AG09319 (cell line): ENCODE results near the gene CPD.

Source experiments
- DNase-seq: peaks from one replicate; pipeline ENCODE4 v3.0.0-alpha.2; 2010; ENCODE audit warnings: low read depth; ENCODE audit errors: extremely low read depth
- TF ChIP-seq, protein P1 (sequence below): IDR thresholded peaks from 2 replicates; pipeline ENCODE4 v1.5.1; 2011; ENCODE audit warnings: low read depth, mild to moderate bottlenecking, inconsistent platforms, low read length, moderate library complexity

The CPD gene

DNA sequence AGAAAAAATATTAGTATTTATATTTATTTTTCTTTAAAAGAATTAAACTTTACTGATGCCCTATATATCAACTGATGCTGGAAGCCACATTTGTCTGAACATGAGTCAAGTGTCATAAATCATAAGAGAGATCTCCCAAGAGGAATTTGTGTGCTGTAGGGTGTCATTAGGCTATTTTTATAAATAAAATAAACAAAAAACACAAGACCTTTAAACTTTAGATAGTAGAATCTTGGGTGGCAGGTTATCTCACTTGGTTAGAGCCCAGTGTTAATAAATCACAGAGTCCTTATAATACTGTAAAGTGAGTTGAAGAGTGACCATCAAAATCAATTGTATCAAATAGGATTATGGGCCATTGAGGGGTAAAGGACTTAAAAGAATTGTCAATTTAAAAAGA is 21.3 kb upstream of the CPD start:
- DNase-seq: no peak
- TF ChIP-seq, protein P1, sequence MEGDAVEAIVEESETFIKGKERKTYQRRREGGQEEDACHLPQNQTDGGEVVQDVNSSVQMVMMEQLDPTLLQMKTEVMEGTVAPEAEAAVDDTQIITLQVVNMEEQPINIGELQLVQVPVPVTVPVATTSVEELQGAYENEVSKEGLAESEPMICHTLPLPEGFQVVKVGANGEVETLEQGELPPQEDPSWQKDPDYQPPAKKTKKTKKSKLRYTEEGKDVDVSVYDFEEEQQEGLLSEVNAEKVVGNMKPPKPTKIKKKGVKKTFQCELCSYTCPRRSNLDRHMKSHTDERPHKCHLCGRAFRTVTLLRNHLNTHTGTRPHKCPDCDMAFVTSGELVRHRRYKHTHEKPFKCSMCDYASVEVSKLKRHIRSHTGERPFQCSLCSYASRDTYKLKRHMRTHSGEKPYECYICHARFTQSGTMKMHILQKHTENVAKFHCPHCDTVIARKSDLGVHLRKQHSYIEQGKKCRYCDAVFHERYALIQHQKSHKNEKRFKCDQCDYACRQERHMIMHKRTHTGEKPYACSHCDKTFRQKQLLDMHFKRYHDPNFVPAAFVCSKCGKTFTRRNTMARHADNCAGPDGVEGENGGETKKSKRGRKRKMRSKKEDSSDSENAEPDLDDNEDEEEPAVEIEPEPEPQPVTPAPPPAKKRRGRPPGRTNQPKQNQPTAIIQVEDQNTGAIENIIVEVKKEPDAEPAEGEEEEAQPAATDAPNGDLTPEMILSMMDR: no peak

DNA sequence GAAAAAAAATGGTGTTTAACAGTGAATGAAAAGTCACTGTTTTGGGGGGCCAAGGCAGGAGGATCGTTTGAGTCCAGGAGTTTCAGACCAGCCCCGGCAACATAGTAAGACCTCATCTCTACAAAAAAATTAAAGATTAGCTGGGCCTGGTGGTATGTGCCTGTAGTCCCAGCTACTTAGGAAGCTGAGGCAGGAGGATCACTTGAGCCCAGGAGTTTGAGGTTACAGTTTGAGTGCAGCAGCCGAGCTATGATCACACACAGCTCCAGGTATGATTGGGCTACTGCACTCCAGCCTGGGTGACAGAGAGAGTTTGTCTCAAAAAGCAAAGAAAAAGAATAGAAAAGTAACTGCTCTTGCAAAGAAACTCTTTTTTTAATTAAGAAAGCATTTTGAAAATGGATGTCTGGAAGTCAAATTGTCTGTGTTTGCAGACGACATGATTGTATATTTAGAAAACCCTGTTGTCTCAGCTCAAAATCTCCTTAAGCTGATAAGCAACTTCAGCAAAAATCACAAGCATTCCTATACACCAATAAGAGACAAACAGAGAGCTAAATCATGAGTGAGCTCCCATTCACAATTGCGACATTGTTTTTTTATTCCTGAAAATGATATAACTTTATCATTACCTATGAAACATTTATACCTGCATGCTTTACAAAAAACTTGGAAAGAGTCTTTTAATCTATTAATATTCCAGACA is 20.5 kb upstream of the CPD start:
- TF ChIP-seq, protein P1: no peak
- DNase-seq: no peak

DNA sequence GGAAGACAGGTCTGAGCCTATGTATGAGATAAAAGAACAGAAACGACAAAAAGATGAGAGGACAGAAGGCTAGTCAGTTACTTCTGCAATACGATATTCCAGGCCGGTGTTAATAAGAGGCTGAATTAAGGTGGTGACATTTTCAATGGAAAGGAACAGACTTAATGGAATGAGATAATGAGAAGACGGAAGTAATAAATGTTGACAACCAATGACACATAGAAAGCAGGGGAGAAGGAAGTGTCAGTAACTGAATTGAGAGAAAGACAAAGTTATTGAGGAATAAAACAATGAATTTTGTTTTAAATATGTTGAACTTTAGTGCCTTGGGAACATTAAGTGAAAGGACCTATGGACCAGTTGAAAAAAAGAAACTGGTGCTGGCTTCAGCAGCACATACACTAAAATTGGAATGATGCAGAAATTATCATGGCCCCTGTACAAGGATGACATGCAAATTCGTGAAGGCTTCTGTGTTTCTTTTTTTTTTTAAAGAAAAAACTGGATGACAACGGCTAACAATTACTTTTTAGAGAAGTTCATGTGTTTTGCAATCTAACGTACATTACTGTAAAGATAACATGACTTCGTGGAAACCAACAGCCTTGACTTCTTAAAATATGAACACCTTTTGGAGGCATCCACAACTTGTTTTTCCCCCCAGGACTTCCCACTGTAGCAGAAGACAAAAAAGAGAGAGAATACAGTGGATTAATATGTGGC is 18.5 kb upstream of the CPD start:
- no peak for DNase-seq
- TF ChIP-seq, protein P1: no peak

DNA sequence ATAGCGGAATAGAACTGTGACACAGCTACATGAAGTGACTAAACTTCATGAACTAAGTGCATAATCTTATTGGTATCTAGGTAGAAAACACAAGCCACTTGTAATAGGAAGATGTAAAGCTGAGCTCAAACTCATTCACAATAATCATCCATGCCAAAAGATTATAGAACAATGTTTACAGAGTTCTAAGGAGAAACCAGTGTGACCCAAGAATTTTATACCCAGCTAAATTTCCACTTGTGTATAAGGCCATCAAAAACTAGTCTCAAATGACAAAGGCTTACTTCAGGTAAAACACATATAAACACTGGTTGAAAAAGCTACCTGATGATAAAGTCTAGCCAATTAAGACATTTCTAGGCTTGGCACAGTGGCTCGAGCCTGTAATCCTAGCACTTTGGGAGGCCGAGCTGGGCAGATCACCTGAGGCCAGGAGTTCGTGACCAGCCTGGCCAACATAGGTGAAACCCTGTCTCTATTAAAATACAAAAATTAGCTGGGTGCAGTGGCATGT is 16.9 kb upstream of the CPD start:
- no peak for DNase-seq
- TF ChIP-seq, protein P1: no peak

DNA sequence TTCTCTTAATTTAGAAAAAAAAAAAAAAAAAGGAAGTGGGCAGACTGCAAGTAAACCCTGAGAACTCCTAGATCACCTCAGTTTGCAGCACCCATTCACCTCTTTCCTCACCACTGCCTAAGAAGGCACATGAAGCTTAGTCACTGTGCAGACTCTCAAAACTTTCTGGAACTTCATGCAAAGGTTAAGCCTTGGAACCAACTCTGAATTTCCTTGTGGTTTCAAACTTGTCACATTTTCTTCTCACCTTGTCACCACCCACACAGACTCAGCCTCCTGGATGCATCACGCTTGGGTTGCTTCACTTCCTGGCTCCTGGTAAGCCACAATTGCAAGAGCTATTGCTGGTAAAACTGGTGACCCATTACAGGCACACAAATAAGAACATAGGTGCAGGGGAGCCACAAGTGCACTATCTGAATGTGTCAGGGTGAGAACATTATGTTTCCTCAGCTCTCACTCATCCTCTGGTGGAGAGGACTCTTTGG is 15.0 kb upstream of the CPD start:
- TF ChIP-seq, protein P1: no peak
- no peak for DNase-seq

DNA sequence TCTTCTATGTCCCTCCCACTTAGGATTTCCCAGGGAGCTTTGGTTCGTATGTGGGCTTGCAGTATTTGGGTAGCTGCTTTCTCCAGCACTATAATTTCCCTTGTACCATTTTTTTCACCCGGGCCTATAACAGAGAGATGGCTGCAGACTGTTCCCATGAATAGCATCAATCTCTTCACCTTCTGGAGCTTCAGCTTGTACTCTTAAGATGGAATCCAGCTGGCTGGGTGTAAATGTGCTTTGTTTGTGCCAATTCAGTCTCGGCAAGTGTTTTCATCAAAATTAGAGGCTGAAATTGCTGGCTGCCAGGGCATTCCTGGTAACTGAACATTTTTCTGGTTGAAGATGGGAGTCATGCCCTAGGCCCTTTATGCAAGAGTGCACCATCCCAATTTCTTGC is 12.2 kb upstream of the CPD start:
- TF ChIP-seq, protein P1: no peak
- DNase-seq: no peak

DNA sequence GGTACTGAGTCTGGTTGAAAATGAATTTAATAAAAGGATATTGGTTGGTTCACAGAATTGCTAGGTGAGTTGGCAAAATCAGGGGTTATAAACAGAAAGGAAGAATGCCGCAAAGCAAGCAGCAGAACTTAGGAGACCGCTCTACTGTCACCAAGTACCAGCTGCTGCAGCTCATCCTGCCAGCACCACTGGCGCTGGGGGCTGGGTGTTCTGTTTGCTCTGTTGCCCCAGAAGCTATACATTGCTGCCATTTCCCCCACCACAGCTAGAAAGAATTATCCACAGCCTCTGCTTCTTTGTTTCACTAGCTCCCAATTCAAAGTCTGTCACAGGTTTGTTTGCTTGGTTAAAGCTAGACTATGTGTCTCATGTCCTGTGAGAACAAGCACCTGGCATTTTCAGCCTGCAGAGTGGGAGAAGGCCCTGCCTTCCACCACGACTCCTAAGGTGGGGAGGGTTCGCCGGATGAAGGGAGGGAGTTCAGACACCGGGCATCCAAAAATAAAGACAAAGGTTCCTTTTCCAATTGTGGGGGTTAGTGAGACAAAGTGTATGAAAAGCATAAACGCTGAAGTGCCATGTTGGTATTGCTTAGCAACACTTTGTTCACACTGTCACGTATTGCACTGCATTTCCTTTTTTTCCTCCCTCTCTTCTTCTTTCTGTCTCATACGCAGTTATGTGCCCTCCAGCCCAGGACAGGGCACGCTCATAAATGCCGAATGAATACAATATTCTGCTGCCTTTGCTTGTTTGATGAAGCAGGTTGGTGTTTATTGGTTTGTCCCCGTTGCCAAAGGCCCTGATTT is 9.6 kb upstream of the CPD start:
- TF ChIP-seq, protein P1: no peak
- DNase-seq: no peak
